ENCODE results near the gene DDX20. TPM values are rescaled to one million over a fixed set of nuclear protein-coding genes. Genes with fewer than 3 reads are reported as not detected.

DDX20 gene
- total and polyA plus RNA-seq, 3 donors from 2014 or later = 86.3 to 168 (median 148) TPM

DNA sequence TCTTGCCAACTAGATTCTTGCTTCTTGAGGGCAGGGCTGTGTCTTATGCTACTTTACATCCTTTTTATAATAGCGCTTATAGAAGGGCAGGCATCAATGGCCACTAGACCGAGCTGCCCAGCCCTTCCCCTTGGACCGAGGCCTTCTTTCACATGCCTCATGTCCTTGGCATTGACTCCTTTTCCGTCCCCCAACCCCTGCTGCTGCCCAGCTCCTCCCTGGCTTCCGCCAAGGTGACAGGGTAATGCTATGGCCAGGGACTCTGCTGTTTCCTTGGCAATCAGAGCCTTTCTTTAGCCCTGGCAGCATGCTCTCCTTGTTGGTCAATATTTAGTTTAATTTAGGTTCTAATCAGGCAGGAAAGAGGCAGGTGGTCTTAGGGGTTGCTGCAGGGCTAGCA lies 48.2 kb downstream of the DDX20 start:
- no peaks in the 10 kb centered on the region for H3K36me3 ChIP-seq (ENCODE audit: low read depth, missing control alignments)
- TF ChIP-seq, protein P1, sequence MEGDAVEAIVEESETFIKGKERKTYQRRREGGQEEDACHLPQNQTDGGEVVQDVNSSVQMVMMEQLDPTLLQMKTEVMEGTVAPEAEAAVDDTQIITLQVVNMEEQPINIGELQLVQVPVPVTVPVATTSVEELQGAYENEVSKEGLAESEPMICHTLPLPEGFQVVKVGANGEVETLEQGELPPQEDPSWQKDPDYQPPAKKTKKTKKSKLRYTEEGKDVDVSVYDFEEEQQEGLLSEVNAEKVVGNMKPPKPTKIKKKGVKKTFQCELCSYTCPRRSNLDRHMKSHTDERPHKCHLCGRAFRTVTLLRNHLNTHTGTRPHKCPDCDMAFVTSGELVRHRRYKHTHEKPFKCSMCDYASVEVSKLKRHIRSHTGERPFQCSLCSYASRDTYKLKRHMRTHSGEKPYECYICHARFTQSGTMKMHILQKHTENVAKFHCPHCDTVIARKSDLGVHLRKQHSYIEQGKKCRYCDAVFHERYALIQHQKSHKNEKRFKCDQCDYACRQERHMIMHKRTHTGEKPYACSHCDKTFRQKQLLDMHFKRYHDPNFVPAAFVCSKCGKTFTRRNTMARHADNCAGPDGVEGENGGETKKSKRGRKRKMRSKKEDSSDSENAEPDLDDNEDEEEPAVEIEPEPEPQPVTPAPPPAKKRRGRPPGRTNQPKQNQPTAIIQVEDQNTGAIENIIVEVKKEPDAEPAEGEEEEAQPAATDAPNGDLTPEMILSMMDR (IDR thresholded peaks at IDR 0.05) = no peak
- no peaks in the 10 kb centered on the region for H3K27me3 ChIP-seq
- DNase-seq = no peak
- 88 to 92% methylated on average over 5 of the region's 5 CpGs for WGBS, 2 donors
- no peak overlapping the region for H3K27ac ChIP-seq
- no peak overlapping the region for H3K4me3 ChIP-seq
- H3K9me3 ChIP-seq = no peaks in the 10 kb centered on the region
- H3K4me1 ChIP-seq = no peaks in the 10 kb centered on the region
- intact Hi-C loops (cut with DNase I; ENCODE audit: low total_unique reads) = no loop called here

DNA sequence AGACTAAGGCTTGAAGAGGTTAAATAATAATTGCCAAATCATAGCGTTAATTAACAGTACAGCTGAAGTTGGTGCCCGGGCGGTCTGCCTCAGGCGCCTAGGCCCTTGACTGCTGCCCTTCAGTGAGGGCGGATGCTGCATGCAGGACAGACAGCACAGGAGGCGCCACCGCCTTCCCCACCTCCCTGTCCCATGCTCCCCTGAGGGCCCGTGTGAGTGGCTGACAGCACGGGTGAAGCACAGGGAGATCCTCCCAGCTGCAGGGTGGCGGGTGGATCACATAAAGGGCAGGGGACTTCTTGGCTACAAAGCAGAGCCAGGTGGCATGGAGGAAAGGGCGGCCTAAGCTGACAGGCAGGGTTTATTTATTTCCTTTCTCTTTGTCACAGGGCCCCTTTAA lies 49.1 kb downstream of the DDX20 start:
- no peak for TF ChIP-seq POLR2A (IDR thresholded peaks at IDR 0.05)
- TF ChIP-seq, protein P1 (IDR thresholded peaks at IDR 0.05) = no peak
- Histone ChIP-seq H3K4me3 (no peak overlapping the region), H3K27ac (no peak overlapping the region), H3K4me1 (no peaks in the 10 kb centered on the region), H3K36me3 (ENCODE audit: low read depth, missing control alignments) (no peaks in the 10 kb centered on the region), H3K9me3 (no peaks in the 10 kb centered on the region), H3K27me3 (no peaks in the 10 kb centered on the region)
- DNase-seq = no peak
- 89 to 95% methylated on average over 9 to 11 of the region's 11 CpGs for WGBS, 2 donors
- intact Hi-C loops (cut with DNase I; ENCODE audit: low total_unique reads) = no loop called here

DNA sequence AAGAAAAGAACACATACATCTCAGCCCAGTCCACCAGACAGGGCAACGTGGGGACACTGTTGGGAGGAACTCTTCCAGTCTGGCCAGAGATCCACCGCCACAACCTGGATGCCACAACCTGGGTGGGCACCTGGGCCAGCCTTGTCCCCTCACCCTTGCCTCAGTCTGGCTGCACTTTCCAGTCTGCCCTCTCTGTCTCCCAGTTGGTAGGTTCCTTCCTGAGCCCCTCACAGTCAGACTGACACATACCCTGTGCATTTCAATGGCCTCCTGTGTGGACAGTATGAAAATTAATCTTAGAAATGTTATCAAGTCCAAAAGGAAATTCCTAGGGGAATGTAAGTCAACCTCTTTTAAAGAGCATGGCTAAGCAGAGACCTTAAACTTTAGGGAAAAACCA lies 49.5 kb downstream of the DDX20 start:
- H3K36me3 ChIP-seq (ENCODE audit: low read depth, missing control alignments) = no peaks in the 10 kb centered on the region
- WGBS, 2 donors = 83 to 90% methylated on average over 2 of the region's 2 CpGs
- no peaks in the 10 kb centered on the region for H3K9me3 ChIP-seq
- H3K27me3 ChIP-seq = no peaks in the 10 kb centered on the region
- DNase-seq = no peak
- H3K27ac ChIP-seq = no peak overlapping the region
- TF ChIP-seq, protein P1 (IDR thresholded peaks at IDR 0.05) = no peak
- no peak for TF ChIP-seq POLR2A (IDR thresholded peaks at IDR 0.05)
- no peak overlapping the region for H3K4me3 ChIP-seq
- H3K4me1 ChIP-seq = no peaks in the 10 kb centered on the region
- intact Hi-C loops (cut with DNase I; ENCODE audit: low total_unique reads) = no loop called here

DNA sequence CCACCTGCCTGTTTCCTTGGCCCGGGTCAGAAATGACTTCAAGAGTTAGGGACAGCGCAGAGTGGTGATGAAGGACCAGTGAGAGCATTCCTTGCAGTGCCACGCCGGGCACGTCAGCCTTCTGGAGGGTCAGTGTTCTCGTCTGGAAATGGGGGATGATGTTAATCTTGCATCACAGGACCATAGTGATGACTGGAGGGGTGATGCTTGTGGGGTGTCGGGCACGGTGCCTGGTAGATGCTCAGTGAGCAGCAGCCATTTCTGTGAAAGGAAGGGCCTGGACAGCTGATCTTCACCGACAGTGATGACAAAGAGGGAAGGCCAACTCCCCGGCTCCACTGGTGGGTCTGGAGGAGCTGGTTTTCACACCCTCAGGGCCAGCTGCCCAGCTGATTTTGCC lies 56.2 kb downstream of the DDX20 start:
- intact Hi-C loops (cut with DNase I; ENCODE audit: low total_unique reads) = no loop called here
- TF ChIP-seq, protein P1 (IDR thresholded peaks at IDR 0.05) = no peak
- TF ChIP-seq POLR2A (IDR thresholded peaks at IDR 0.05) = no peak
- Histone ChIP-seq H3K4me1 (no peaks in the 10 kb centered on the region), H3K4me3 (no peak overlapping the region), H3K36me3 (ENCODE audit: low read depth, missing control alignments) (no peaks in the 10 kb centered on the region), H3K27me3 (no peaks in the 10 kb centered on the region), H3K9me3 (no peaks in the 10 kb centered on the region), H3K27ac (no peak overlapping the region)
- no peak for DNase-seq
- 94 to 96% methylated on average over 7 to 10 of the region's 10 CpGs for WGBS, 2 donors

DNA sequence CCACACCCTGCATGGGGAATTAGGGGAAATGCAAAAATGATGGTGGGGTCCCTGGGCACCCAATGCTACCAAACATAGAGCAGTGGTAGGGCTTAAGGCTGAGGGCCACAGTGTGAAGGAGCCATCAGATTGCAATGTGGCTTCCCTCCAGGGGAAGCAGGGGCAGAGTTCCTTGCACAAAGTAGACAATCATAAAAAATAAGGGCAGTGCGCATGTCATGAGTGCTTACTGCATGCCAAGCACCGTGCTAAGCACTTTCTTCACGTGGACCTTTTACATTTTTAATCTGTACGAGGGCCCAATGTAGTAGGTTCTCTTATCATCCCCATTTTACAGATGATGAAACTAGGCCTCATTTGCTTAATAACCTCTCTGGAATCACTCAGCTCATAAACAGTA lies 56.6 kb downstream of the DDX20 start:
- WGBS, 2 donors = 93 to 98% methylated on average over 4 of the region's 4 CpGs
- H3K36me3 ChIP-seq (ENCODE audit: low read depth, missing control alignments) = no peaks in the 10 kb centered on the region
- TF ChIP-seq, protein P1 (IDR thresholded peaks at IDR 0.05) = no peak
- TF ChIP-seq POLR2A (IDR thresholded peaks at IDR 0.05) = no peak
- H3K4me1 ChIP-seq = no peaks in the 10 kb centered on the region
- no peak for DNase-seq
- no peak overlapping the region for H3K27ac ChIP-seq
- intact Hi-C loops (cut with DNase I; ENCODE audit: low total_unique reads) = no loop called here
- H3K4me3 ChIP-seq = no peak overlapping the region
- no peaks in the 10 kb centered on the region for H3K9me3 ChIP-seq
- H3K27me3 ChIP-seq = no peaks in the 10 kb centered on the region
